Activated T-helper 1 cell treated with anti-CD3 and anti-CD28 coated beads, Interleukin-2, amount 50 U/mL, for 16 hours (primary cell): ENCODE results near the gene HOXD12.
A peak's percentile ranks its signal among the peaks of the same experiment; 100 is the strongest.

ENCODE experiments used
- DNase-seq, 2 donors: peaks; one replicate each; pipeline ENCODE4 v3.0.0-alpha.2; 2020; ENCODE audit warnings: low read depth in 1 of 2, low spot score in 1 of 2

Gene HOXD12

DNA sequence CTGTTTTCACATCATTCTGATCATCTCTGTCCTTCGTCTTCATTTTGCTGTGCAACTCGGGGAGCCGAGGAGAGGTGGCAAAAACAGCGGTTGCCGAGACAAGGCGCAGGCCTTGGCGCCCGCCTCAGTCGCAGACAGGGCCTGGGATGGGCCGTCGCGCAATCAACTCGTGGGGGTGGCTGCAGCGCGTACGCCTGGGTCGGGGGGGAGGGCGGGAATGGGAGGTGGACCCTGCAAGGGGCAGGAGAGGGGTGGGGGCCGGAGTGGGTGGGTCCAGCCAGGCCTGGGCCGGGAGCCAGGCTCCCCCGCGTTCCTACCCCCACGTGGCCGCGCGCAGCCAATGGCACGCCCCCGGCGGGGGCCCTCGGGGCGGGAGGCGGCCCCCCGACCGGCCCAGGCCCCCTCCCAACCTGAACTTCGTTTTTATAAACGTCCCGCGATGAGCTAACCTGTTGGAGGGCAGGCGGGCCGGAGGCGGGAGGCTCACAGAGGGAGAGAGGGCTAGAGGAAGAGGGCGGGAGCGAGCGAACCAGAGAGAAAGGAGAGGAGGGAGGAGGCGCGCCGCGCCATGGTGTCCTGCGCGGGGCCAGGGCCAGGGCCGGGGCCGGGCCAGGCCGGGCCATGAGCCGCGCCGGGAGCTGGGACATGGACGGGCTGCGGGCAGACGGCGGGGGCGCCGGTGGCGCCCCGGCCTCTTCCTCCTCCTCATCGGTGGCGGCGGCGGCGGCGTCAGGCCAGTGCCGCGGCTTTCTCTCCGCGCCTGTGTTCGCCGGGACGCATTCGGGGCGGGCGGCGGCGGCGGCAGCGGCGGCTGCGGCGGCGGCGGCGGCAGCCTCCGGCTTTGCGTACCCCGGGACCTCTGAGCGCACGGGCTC is 7.1 kb upstream of the HOXD12 start, which contains the start of gene HOXD13:
HOXD13 (plus strand) TSS at position 452 of the 875 bp plus-strand sequence; CDS start at position 622, 170 bp downstream.
- no peak for DNase-seq

DNA sequence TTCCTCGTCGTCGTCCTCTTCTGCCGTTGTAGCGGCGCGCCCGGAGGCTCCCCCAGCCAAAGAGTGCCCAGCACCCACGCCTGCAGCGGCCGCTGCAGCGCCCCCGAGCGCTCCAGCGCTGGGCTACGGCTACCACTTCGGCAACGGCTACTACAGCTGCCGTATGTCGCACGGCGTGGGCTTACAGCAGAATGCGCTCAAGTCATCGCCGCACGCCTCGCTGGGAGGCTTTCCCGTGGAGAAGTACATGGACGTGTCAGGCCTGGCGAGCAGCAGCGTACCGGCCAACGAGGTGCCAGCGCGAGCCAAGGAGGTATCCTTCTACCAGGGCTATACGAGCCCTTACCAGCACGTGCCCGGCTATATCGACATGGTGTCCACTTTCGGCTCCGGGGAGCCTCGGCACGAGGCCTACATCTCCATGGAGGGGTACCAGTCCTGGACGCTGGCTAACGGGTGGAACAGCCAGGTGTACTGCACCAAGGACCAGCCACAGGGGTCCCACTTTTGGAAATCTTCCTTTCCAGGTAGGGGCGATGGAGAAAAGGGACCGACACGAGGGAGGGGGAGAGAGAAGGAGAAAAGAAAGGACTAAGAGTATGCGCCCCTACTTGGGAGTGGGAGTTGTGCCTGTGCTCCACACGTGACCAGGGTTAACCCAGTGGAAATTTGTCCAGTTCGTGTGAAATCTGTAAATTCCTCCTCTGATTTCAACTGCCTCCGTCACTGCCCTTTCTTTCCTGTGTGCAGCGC is 6.3 kb upstream of the HOXD12 start:
- no peak for DNase-seq

DNA sequence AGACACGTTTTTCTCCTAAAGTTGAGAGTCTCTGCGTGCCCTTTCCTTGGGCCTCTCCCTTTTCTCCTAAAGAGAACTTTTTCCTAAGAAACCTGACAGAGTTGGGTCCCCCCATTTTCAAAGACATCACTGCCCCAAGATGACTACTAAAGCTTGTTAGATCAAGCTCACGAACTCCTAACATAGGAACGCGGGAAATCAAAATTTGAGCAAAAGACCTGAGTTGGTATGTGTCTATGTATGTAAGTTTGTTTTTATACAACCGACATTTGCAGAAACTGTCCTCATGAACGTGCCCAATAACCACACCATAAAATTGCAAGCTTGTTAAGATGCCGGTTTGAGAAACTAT is 5.7 kb upstream of the HOXD12 start:
- DNase-seq: no peak

DNA sequence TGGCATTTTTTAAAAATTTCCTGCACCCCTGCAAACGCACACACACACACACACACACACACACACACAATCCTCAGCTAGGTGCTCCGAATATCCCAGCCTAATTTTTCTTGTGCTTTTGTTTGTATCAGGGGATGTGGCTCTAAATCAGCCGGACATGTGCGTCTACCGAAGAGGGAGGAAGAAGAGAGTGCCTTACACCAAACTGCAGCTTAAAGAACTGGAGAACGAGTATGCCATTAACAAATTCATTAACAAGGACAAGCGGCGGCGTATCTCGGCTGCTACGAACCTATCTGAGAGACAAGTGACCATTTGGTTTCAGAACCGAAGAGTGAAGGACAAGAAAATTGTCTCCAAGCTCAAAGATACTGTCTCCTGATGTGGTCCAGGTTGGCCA is 5.2 kb upstream of the HOXD12 start:
- no peak for DNase-seq

DNA sequence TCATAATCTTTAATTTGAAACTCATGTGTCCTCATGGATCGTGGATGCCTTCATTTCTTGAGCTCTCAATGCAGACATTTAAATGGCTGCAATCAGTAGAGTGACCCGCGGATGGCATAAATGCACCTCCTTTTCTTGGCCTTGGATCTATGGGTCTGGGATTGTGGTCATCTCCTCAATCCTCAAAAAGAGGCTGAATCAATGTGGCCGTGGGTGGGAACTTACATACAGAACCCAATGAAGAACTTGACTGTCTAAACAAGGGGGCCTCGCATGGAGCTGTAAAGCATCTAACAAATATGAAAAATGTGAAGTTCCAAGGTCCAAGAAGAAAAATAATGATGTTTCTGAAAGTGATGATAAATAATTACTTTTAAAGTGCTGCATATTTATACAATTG is 4.2 kb upstream of the HOXD12 start:
- DNase-seq: no peak

DNA sequence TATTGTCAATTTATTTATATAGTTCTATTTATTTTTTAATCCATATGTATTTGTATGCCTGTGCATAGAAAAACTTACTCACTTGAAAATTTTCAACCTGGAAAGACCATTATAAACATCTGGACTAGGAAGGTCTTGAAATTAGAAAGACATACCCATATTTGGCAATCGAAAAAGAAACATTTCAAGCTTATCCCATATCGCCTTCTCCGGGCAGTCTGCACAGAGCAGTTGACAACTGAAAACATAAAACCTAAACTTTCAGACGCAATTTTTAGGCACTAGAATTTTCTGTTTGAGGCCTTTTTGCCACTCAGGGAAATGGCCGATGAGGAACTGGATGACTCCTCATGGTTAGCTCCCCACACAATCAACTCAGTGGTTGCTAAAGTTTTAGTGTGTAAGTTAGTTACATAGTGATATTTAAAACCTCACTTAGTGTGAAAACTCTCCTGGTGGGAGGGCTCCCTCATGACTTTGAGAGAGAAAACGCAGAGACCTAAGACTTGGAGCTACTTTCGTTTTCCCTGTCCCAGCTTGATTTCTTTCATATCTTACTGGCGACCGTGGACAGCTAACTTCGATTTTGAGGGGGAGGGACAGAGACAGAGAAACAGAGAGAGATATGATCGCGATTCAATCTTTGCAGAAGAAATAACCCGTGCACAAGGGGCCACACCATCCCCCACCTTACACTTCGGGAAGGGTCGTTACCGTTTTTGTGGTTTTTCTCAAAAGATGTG is 3.2 kb upstream of the HOXD12 start:
- no peak for DNase-seq

DNA sequence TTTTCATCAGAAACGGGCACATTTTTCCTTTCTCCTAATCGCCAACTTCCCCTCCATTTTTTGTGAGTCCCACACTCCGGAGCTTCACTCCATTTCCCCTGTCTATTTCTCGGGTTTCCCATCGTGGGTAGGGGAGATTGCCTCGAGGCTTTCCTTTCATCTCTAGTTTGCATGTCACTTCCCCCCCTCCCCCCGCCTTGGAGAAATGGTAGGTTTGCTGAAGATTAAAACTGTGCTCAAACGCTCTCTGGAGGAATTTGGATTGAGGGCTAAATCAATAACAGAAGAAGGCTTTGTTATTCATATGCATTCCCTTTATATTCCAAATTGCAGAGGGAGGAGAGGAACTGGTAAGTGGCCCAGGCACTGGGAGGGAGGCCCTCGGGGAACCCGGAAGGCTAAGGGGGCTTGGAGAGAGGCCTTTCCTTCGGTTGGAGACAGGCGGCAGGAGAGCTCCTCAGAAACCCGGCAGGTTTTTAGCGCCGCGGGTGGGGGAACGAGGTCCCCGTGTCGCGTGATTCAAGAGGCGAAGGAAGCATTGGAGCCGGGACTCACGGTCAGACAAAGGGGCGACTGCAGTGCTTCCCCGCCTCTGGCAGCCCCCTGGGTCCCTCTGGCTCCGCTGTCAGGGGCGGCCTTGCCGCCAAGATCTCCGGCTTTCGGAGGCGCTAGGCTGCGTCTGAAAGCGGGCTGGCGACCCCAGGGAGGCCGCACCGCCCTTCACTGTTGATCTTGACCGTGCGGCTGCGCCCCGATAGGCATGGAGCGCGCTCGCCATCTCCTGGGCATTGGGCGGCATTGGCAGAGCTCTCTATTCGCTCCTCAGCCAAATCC is 2.4 kb upstream of the HOXD12 start:
- peak in 1 of 2 donors; percentile 17 for DNase-seq

DNA sequence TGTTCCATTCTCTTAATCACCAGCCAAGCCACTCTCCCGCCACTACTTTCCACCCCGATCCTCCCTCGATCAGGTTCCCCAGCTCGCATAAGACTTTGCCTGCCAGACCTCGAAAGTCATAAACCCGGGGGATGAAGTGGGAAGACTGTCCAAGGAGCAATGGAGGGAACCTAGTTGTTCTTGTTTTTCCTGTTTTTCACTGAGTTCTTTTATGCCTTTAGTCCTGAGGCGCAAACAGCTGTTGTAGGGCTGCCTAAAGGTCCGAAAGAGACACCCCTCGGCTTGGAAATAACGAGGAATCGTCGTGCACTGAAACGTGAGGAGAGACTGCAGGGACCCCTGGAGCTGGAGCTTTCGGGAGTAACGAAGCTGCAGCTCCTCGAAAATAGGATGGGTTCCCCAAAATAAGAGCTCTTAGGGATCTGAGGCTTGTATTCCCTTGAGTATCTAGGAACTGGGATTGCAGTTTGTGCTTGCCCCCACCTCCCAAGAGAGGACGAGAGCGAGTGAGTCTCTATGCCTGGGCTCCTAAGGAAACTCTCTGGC is 1.7 kb upstream of the HOXD12 start:
- DNase-seq: no peak

DNA sequence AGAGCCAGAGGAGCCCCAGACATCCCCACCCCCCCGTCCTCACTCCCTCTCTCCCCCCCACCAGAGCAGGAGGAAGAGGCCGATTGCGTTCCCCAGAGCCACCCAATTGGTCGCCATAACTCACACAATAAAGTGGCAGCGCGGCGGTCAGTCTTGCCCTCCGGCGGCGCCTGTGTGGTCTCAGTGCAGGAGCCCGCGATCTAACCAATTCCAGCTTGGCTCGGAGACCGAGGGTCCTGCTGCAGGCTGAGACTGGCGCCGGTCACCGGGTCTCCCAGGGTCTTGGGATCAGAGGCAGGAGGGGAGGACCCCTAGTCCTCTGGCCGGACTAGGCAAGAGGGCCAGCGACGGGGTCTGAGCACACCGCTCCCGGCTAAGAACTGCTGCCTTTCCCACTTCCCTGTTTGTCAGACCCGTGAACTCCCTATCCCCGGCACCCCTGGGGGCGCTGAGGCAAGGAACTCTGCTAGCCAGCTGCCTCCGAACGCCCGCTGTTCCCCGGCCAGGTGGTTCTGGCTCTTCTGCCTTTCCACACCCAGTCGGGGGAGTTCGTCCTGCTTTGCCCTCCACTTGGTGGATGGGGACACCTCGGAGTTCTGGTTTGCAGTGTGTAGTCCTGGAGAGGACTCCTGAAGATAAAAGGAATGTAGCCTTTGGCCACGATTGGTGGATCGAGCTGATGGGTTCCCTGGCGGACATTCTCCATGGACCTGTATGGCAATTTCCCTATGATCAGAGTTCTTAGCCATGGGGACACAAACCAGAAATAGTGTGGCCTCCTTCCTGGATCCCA is 1.0 kb upstream of the HOXD12 start:
- DNase-seq: no peak

DNA sequence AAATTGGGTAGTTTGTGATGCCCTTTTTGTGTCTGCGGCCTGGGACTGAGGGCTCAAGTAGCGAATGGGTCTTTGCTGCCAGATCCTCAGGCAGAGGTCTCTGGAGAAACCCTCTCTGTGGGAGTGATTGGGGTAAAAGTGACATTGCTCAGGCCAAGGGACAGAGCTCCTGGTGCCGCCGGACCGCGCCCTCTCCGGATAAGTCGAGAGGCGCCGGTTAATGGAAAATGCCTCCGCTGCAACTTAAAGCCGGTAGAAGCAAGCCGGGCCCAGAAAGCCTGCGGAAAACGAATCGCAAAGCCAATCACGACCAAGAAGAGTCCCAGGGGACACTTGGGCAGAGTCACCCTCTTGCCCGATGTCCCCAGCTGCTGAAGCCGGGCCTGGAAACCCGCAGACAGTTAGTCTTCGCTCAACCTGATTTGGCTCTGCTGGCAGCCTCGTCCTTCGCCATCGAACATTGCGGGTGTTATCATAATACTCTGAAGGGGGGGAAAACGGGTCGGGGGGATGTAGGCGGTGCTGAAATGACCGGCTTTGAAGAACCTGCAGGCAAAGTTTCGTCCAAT is 352 bp upstream of the HOXD12 start:
- no peak for DNase-seq

DNA sequence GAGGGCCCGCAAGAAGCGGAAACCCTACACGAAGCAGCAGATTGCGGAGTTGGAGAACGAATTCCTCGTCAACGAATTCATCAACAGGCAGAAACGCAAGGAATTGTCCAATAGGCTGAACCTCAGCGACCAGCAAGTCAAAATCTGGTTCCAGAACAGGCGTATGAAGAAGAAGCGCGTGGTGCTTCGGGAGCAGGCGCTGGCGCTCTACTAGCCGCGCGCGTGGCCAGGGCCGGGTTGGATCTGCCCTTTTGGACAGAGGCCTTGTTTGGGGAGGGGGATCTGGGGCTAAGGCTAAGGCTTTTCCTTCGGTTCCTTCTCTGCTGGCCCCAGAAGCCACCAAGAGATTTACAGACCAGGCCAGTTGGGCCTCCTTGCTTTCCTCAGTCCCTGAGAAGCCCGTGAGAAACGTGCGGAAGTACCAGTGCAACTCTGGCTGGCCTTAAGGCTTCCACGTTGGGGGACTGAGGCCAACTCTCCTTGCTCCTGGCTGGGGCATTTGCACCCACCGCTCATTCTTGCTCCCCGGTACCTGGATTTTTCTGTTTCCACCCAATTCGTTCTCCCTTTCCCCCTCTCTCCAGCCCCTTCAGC is 1.0 kb downstream of the HOXD12 start:
- DNase-seq: no peak

DNA sequence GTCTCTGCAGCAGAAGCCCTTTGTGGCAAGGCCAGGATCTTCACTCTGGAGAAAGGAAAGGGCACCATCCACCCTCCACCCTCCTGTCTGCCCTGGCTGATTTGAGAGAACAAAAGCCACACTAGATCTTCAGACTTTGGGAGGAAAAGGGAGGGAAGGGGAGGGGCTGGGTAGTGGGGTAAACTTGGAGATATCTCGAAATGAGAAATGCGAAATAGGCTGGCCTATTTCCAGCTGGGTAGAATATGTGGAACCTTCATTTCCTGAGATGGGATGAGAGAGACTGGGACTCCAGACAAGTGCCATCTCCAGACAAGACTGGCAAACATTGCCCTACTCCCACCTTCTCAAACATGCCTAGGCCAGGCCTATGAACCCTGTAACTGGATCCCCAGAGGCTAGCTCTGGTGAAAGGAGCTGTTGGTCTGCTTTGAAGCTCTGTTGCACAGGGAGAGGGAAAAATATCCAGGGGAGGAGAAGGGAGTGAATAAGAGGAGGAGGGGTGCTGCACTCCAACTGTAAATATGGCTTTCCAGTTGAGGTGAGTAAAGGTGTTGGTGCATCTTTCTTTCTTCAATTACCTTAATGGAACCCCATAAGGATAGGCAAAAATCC is 1.7 kb downstream of the HOXD12 start:
- DNase-seq: no peak

DNA sequence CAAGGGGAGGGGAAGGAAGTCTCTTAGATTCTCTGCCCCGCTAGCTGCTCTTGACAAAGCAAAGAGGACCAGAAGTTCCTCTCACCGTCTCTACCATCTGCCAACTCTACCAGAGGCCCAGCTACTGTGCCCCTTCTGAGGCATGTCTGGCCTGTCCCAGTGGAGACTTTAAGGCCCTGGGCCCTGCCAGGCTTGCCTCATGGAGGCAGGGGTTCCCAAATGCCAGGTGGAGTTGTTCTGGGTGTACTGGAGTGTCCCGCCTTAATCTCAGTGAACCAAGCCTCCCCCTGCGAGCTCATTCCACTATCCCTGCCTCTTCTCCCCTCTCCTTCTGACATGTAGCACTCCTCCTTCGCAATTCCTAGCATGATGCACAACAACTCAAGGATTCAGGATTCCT is 2.2 kb downstream of the HOXD12 start:
- DNase-seq: no peak

DNA sequence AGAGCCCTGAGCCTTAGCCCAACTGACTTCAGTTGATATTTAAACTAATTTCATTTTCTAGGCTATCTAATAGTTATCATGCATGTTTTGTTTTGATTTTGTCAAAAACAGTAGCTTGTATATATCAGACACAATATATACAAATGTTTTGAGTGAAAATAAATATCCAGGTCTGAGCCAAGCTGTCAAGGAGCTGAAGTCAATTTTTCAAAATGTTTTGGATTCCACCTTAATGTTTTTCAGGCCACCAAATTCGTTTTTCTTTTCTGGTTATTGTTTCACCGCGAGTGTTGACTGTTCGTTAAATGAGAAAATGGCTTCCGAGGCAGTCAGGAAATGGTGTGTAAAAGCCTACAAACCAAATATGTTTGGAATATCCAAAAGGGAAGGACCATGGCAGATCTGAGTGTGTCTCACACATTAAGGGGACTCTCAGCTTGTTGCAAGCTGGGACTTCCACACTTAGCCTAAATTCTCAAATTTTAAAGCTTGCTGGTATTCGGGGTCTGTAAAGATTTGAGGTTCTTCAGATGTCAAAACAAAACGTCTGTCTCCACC is 2.8 kb downstream of the HOXD12 start:
- DNase-seq: no peak

DNA sequence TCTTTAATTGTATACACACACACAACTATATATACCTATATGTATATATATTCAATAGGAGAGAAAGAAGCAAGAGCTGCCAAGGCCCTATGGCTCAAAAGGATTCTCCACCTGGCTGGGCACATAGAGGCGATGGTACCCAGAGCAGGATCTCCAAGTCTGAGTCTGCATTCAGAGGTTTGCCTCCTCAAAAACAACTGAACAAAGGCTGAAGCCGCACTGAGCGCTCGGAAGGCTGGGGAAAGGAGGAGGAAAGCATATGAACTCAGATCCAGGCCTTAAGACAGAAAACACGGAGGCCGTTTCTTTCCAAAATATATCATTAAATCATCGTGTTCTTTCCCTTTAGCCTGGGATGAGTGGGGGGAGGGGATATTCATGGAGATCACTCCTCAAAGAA is 3.6 kb downstream of the HOXD12 start:
- no peak for DNase-seq

DNA sequence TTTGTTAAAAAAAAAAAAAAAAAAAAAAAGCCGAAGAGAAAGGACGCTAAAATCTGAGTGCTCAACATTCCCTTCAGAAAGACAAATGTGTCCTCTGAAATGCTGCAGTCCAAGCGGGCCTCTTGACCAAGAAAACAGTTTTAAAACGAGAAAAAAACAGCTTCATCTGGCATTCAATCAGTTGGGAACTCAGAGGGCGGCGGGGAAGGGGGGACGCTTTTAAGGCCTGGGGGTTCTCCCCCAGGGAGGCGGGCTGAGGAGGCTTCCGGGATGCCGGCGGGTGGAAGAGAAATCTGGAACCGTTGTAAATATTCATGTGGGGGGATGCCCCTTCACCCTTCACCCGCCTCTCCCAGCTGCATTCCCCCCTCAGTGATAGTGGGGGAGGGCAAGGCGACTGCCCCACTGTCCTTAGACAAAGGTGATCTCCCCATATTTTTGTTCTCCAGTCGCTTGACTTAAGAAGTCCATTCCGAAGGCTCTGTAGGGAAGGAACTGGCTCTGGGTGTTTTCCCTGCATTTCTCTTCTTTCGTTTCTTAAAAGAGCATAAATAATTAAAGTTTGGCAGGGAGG is 4.2 kb downstream of the HOXD12 start:
- no peak for DNase-seq

DNA sequence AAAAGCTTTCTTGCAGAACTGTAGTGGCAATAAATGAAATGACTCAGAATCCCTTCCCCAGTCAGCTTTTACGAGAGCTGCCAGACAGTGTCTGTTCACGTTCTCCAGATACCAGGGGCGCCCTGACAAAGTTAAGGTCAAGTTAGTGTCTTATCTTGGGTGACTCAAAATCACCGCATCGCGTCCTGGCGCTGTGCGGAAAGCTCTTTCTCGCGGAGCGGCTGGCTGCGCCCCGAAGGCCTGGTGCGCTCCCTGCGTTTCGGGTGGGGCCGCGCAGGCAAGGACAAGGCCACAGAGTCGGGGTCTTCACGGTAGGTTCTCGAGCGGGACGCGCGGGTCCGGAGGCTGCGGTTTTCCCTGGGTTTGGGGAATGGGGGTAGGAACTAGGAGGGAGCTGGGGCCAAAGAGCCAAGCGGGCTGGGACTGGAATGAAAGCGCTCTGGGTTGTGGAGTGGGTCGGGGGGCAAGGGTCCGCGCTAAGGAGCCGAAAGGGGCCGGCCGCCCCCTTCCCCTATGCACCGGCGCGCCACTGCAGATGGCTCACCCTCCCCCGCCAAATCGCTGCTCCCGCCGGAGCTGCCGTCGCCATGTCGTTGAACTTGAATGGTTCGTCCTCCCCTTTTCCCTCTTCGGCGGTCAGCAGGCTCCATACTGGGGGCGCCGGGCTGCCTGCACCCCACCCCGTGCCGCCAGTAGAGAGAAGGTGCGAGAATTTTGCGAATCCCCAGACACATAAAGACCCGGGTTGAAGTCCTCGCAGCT is 4.9 kb downstream of the HOXD12 start:
- DNase-seq: no peak
